AG08395 (cell line): Measurements from ENCODE around the gene SERHL2.
A peak's percentile ranks its signal among the peaks of the same experiment; 100 is the strongest.
"Not testable (repeated sequence)": the region's sequence is repeated elsewhere in the genome, so short reads cannot be mapped to it uniquely, and the experiment has no call there.

Source experiments
- DNase-seq: peaks from one replicate; pipeline ENCODE4 v3.0.0; 2012; ENCODE audit warnings: mixed read lengths, low spot score

SERHL2 gene

GRCh38 chr22:42553475-42554361 is at the start of gene SERHL2:
Gene SERHL2 (plus strand): TSS chr22:42553956. CDS start chr22:42554021, 65 bp downstream.
- peak; percentile 94 for DNase-seq

DNA sequence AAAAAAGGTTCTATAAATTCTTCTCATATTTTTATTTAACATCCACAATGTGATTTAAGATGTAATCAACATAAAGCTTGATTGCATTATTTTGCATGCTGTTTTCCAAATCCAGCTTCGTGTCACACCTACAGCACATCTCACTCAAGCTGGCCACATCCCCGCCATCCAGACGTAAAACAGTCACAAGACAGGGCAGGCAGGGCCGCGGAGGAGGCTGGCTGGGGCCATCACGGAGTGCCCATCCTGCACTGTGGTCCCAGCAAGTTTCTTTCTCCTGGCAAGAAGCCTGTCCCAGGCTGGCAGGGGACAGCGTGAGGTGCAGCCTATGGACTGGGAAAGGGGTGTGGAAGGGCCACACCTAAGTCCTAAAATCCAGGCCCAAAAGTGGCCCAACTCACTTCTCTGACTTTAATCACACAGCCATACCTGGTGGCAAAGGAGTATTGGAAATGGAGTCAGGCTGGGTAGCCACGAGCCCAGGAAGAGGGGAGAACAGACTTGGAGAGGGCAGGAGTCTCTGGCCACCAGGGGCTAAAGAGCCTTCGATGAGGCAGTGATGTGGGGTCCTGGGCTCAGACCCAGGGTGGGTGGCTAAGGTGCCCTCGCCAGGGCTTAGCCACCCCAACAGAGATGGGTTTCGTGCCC is 45.3 kb upstream of the SERHL2 start:
- not testable (repeated sequence) for DNase-seq

- not testable (repeated sequence) for DNase-seq
Measured at GRCh38 chr22:42508975-42509364, 44.8 kb upstream of the SERHL2 start.

DNA sequence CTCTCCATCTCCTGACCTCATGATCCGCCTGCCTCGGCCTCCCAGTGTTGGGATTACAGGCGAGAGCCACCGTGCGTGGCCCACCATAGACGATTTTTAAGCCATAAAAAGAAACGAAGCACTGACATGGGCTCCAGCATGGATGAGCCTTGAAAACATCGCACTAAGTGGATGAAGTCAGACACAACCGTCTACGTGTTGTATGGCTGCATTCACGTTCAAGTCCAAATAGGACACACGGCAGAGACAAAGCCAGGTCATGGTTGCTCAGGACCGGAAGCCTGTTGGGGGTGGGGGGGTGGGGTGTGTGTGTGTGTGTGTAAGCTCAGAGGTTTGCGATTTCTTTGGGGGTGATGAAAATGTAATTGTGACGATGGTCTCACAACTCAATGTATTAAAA is 44.2 kb upstream of the SERHL2 start:
- no peak for DNase-seq

- DNase-seq, result no peak
Measured at GRCh38 chr22:42511401-42511891, 42.3 kb upstream of the SERHL2 start.

- DNase-seq, result not testable (repeated sequence)
Measured at GRCh38 chr22:42512273-42512990, 41.3 kb upstream of the SERHL2 start.

GRCh38 chr22:42514331-42514730 is 39.4 kb upstream of the SERHL2 start:
- not testable (repeated sequence) for DNase-seq

- not testable (repeated sequence) for DNase-seq
Measured at GRCh38 chr22:42515304-42515703, 38.5 kb upstream of the SERHL2 start.

GRCh38 chr22:42515896-42516295 is 37.9 kb upstream of the SERHL2 start:
- DNase-seq, result no peak

- not testable (repeated sequence) for DNase-seq
Measured at GRCh38 chr22:42517103-42517502, 36.7 kb upstream of the SERHL2 start.

- DNase-seq, result not testable (repeated sequence)
Measured at GRCh38 chr22:42518638-42519524, 34.9 kb upstream of the SERHL2 start.

DNA sequence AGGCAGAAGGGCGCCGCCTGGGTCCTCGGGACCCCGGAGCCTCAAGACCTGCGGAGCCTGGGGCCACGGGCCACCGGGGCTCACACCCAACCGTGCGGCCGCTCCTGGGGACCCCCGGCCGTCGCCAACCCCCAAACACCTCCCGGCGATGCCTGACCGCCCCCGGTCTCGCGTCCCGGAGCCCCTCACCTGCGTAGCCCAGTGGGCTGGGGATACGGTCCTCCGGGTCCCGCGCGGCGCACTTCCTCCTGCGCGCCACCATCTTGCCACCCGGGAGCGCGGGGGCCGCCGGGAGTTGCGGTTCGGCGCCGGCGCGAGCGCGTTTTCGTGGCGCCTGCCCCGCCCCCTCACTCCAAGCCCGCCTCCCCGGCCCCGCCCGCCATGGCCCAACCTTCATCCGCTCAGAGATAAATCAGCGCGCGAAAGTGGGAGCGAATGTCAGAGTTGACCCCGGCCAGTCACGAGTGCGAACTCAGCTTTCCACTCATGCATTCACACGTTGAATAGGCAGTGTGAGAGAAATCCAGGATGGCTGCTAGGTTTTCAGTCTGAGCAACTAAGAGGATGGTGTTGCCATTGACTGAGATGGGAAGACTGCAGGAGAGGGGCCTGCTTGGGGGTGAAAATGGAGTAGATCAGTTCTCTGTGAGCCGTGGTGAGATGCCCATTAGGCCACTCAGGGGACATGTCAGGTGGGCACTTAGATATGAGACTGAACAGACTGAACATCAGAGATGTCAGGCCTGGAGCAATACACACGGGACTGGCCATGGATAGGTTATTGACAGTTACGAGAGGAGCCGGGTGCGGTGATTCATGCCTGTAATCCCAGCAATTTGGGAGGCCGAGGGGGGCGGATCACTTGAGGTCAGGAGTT is 34.0 kb upstream of the SERHL2 start, which contains the start of gene RRP7A:
TSS of gene RRP7A (minus strand) at position 272 of the 877 bp plus-strand sequence. CDS start at position 262, 10 bp downstream.
- DNase-seq, result peak; percentile 81

DNA sequence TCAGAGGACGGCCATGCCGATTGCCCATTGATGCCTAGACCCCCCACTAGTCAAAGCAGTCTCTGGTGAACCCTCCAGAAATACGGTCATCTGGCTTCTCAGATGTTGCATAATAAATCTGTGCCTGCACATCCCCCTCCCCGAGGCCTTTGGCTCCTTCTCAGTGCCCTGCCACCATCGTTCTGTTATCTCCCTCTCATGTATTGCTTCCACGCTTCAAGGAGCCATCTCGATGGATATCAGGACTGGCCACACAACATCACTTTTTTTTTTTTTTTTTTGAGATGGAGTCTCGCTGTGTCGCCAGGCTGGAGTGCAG is 32.6 kb upstream of the SERHL2 start:
- DNase-seq, result no peak

DNA sequence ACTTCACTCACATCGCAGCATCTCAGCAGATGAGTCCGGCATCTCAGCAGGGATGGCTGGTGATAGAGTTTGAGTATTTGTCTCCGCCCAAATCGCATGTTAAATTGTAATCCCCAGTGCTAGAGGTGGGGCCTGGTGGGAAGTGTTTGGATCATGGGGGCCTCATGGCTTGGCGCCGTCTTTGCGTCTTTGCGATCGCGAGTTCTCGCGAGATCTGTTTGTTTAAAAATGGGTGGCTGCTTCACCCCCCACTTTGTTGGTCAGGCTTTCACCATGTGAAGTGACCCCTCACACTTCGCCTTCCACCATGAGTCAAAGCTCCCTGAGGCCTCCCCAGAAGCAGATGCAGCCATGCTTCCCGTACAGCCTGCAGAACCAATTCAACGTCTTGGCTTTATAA is 31.2 kb upstream of the SERHL2 start:
- no peak for DNase-seq

- no peak for DNase-seq
Measured at GRCh38 chr22:42528591-42529307, 25.0 kb upstream of the SERHL2 start.

GRCh38 chr22:42529435-42529834 is 24.3 kb upstream of the SERHL2 start:
- not testable (repeated sequence) for DNase-seq

- DNase-seq, result not testable (repeated sequence)
Measured at GRCh38 chr22:42531401-42532084, 22.2 kb upstream of the SERHL2 start.

GRCh38 chr22:42533638-42533977 is 20.1 kb upstream of the SERHL2 start:
- DNase-seq, result no peak

DNA sequence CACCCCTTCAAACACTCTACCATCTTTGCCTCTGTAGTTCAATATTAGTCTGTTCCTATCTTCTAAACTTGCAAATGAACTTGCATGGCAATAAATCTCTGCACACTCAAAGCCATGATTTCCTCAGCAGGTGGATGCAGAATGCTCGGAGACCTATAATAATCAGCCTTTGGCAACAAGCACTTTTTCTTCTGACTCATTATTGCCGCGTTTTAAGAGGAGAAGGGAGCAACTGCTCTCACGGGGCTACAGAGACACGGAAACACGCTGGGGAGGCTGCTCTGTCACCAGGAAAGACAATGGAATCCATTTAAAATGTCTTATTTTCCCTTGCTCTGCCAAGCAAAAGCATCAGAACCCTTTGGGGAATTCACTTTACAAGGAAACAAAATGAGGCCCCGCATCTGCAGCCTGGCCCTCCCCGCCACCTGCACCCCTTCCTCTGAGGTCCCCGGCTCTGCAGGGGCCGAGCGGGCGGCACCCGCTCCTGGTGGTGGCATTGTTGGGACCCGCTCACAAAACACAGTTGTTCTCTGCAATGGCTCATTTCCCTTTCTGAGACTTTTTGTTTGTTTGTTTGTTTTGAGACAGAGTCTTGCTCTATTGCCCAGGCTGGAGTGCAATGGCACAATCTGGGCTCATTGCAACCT is 18.5 kb upstream of the SERHL2 start:
- not testable (repeated sequence) for DNase-seq
